NOMO-1 (cell line): ENCODE results near the gene FNIP1.
"Not testable (repeated sequence)": the region's sequence is repeated elsewhere in the genome, so short reads cannot be mapped to it uniquely, and the experiment has no call there.

Experiments
- DNase-seq, 2 experiments: peaks; one replicate each; lab custom pipeline; 2025; ENCODE audit not compliant: unreplicated experiment in 2 of 2; lab: John Stamatoyannopoulos, UW

The FNIP1 gene

GRCh38 chr5:131694926-131695325 is 101.9 kb downstream of the FNIP1 start:
- no peak for DNase-seq

GRCh38 chr5:131693894-131694293 is 102.9 kb downstream of the FNIP1 start:
- DNase-seq, result no peak

GRCh38 chr5:131685516-131686171 is 111.2 kb downstream of the FNIP1 start:
- no peak for DNase-seq

GRCh38 chr5:131684595-131684994 is 112.2 kb downstream of the FNIP1 start:
- no peak for DNase-seq

GRCh38 chr5:131684051-131684450 is 112.8 kb downstream of the FNIP1 start:
- DNase-seq, result no peak

GRCh38 chr5:131682826-131683225 is 114.0 kb downstream of the FNIP1 start:
- peak in 1 of 2 experiments; percentile 0 for DNase-seq

- no peak for DNase-seq
Observed at GRCh38 chr5:131682175-131682574, 114.6 kb downstream of the FNIP1 start.

GRCh38 chr5:131679911-131680310 is 116.9 kb downstream of the FNIP1 start:
- DNase-seq, result peak; percentile 1 to 58

- not testable (repeated sequence) for DNase-seq
Observed at GRCh38 chr5:131678273-131678672, 118.5 kb downstream of the FNIP1 start.

- DNase-seq, result no peak
Observed at GRCh38 chr5:131677115-131677514, 119.7 kb downstream of the FNIP1 start.

- DNase-seq, result no peak
Observed at GRCh38 chr5:131672776-131673175, 124.0 kb downstream of the FNIP1 start.

GRCh38 chr5:131671994-131672655 is 124.7 kb downstream of the FNIP1 start:
- no peak for DNase-seq

- no peak for DNase-seq
Observed at GRCh38 chr5:131671409-131671808, 125.4 kb downstream of the FNIP1 start.

GRCh38 chr5:131664929-131665328 is 131.9 kb downstream of the FNIP1 start:
- no peak for DNase-seq

- no peak for DNase-seq
Observed at GRCh38 chr5:131661933-131662332, 134.9 kb downstream of the FNIP1 start.

- no peak for DNase-seq
Observed at GRCh38 chr5:131659841-131660240, 137.0 kb downstream of the FNIP1 start.

GRCh38 chr5:131659290-131659689 is 137.5 kb downstream of the FNIP1 start:
- no peak for DNase-seq

- no peak for DNase-seq
Observed at GRCh38 chr5:131654776-131655175, 142.0 kb downstream of the FNIP1 start.

- DNase-seq, result no peak
Observed at GRCh38 chr5:131654309-131654708, 142.5 kb downstream of the FNIP1 start.

GRCh38 chr5:131649161-131649560 is 147.7 kb downstream of the FNIP1 start:
- no peak for DNase-seq

GRCh38 chr5:131647048-131647769 is 149.6 kb downstream of the FNIP1 start:
- DNase-seq, result peak; percentile 38 to 53

GRCh38 chr5:131644822-131645221 is 152.0 kb downstream of the FNIP1 start:
- no peak for DNase-seq
